HEK293 (cell line): ENCODE data around the gene NUP153.

Source experiments
- CTCF ChIA-PET: fragments of 350-600 bp; formaldehyde crosslinking; extraction: SDS; loops from one replicate; lab custom pipeline; 2021; ENCODE audit warnings: antibody characterized with exemption; lab: Yijun Ruan, JAX
- POLR2A ChIA-PET: fragments of 300-600 bp; formaldehyde crosslinking; extraction: SDS; loops from one replicate; lab custom pipeline; 2020; ENCODE audit warnings: antibody characterized with exemption, inconsistent platforms; lab: Yijun Ruan, JAX
- H3K27ac ChIP-seq: fragments of 200-500 bp; sonication (Bioruptor generic); 2 replicates; pipeline ENCODE4 v1.5.1; 2014; ENCODE audit warnings: low read depth, low read length, control low read depth, inconsistent platforms; ENCODE audit errors: extremely low read depth
- H3K36me3 ChIP-seq, 2 experiments: fragments of 200-500 bp in 1 of 2; sonication (Bioruptor generic) in 1 of 2; 1 replicate in 1 of 2; 2 replicates in 1 of 2; pipeline ENCODE4 v1.5.1; 2014 to 2017; ENCODE audit warnings: inconsistent platforms in 2 of 2, low read length in 2 of 2; ENCODE audit not compliant: control insufficient read depth in 2 of 2, insufficient read depth in 1 of 2
- H3K4me1 ChIP-seq: fragments of 200-500 bp; sonication (Bioruptor generic); 2 replicates; pipeline ENCODE4 v1.5.1; 2014; ENCODE audit warnings: mild to moderate bottlenecking, low read length, inconsistent platforms; ENCODE audit not compliant: control insufficient read depth, insufficient read depth
- H3K4me3 ChIP-seq: 2 replicates; pipeline ENCODE4 v1.5.1; 2011; ENCODE audit warnings: low read depth, mild to moderate bottlenecking, control low read depth, low read length, moderate library complexity
- H3K9me3 ChIP-seq: fragments of 200-500 bp; sonication (Bioruptor generic); 2 replicates; pipeline ENCODE4 v1.5.1; 2014; ENCODE audit warnings: low read depth, low read length, inconsistent platforms; ENCODE audit not compliant: control insufficient read depth, insufficient read depth
- GLIS1 ChIP-seq: fragments of 450-650 bp; formaldehyde crosslinking; IDR thresholded peaks from 2 replicates; pipeline ENCODE4 v1.5.1; 2016; ENCODE audit warnings: missing biosample characterization, missing genetic modification characterization
- OSR2 ChIP-seq: fragments of 450-650 bp; formaldehyde crosslinking; IDR thresholded peaks from 2 replicates; pipeline ENCODE4 v1.5.1; 2016; ENCODE audit warnings: missing biosample characterization, missing genetic modification characterization
- YY1 ChIP-seq: fragments of 450-650 bp; formaldehyde crosslinking; IDR thresholded peaks from 2 replicates; pipeline ENCODE4 v1.5.1; 2018; ENCODE audit warnings: missing biosample characterization, missing genetic modification characterization
- ZBTB48 ChIP-seq: fragments of 450-650 bp; formaldehyde crosslinking; IDR thresholded peaks from 2 replicates; pipeline ENCODE4 v1.5.1; 2016; ENCODE audit warnings: missing biosample characterization, missing genetic modification characterization
- ZBTB7A ChIP-seq: fragments of 450-650 bp; formaldehyde crosslinking; IDR thresholded peaks from 2 replicates; pipeline ENCODE4 v1.5.1; 2016; ENCODE audit warnings: low read depth, missing biosample characterization, missing genetic modification characterization
- ZBTB8A ChIP-seq: fragments of 450-650 bp; formaldehyde crosslinking; IDR thresholded peaks from 2 replicates; pipeline ENCODE4 v1.5.1; 2016; ENCODE audit warnings: missing biosample characterization, missing genetic modification characterization
- ZFP37 ChIP-seq: fragments of 450-650 bp; formaldehyde crosslinking; IDR thresholded peaks from 2 replicates; pipeline ENCODE4 v1.5.1; 2016; ENCODE audit warnings: missing biosample characterization, missing genetic modification characterization
- ZNF157 ChIP-seq: fragments of 450-650 bp; formaldehyde crosslinking; IDR thresholded peaks from 2 replicates; pipeline ENCODE4 v1.5.1; 2016; ENCODE audit warnings: missing biosample characterization, missing genetic modification characterization
- ZNF335 ChIP-seq: fragments of 450-650 bp; formaldehyde crosslinking; conservative IDR thresholded peaks from 2 replicates; pipeline ENCODE4 v1.5.1; 2016; ENCODE audit warnings: missing biosample characterization, missing genetic modification characterization
- ZNF391 ChIP-seq: fragments of 450-650 bp; formaldehyde crosslinking; IDR thresholded peaks from 2 replicates; pipeline ENCODE4 v1.5.1; 2016; ENCODE audit warnings: low read depth, missing biosample characterization, missing genetic modification characterization, borderline replicate concordance
- ZNF549 ChIP-seq: fragments of 450-650 bp; IDR thresholded peaks from 2 replicates; pipeline ENCODE4 v1.5.1; 2018; ENCODE audit warnings: missing biosample characterization, missing genetic modification characterization, mild to moderate bottlenecking, inconsistent platforms, moderate library complexity
- ZNF560 ChIP-seq: fragments of 450-650 bp; formaldehyde crosslinking; IDR thresholded peaks from 2 replicates; pipeline ENCODE4 v1.5.1; 2017; ENCODE audit warnings: missing biosample characterization, missing genetic modification characterization, borderline replicate concordance
- ZNF571 ChIP-seq: fragments of 450-650 bp; formaldehyde crosslinking; IDR thresholded peaks from 2 replicates; pipeline ENCODE4 v1.5.0; 2017; ENCODE audit warnings: missing biosample characterization, missing genetic modification characterization
- ZNF777 ChIP-seq: fragments of 450-650 bp; formaldehyde crosslinking; IDR thresholded peaks from 2 replicates; pipeline ENCODE4 v1.5.1; 2017; ENCODE audit warnings: missing biosample characterization, missing genetic modification characterization, borderline replicate concordance
- ZSCAN30 ChIP-seq: fragments of 450-650 bp; IDR thresholded peaks from 2 replicates; pipeline ENCODE4 v1.5.1; 2018; ENCODE audit warnings: missing biosample characterization, mild to moderate bottlenecking, missing genetic modification characterization, moderate library complexity
- TF ChIP-seq, protein P1 (sequence below): fragments of 450-650 bp; formaldehyde crosslinking; IDR thresholded peaks from 2 replicates; pipeline ENCODE4 v1.5.1; 2017; ENCODE audit warnings: missing biosample characterization, missing genetic modification characterization
- TF ChIP-seq, protein P2 (sequence below): fragments of 450-650 bp; formaldehyde crosslinking; IDR thresholded peaks from 2 replicates; pipeline ENCODE4 v1.5.1; 2016; ENCODE audit warnings: missing biosample characterization, missing genetic modification characterization, low read depth
- TF ChIP-seq, protein P3 (sequence below): fragments of 450-650 bp; formaldehyde crosslinking; conservative IDR thresholded peaks from 2 replicates; pipeline ENCODE4 v1.5.1; 2016; ENCODE audit warnings: low read depth, missing biosample characterization, missing genetic modification characterization
- TF ChIP-seq, protein P4 (sequence below): fragments of 450-650 bp; formaldehyde crosslinking; IDR thresholded peaks from 2 replicates; pipeline ENCODE4 v1.5.1; 2017; ENCODE audit warnings: missing biosample characterization, missing genetic modification characterization

The NUP153 gene

DNA sequence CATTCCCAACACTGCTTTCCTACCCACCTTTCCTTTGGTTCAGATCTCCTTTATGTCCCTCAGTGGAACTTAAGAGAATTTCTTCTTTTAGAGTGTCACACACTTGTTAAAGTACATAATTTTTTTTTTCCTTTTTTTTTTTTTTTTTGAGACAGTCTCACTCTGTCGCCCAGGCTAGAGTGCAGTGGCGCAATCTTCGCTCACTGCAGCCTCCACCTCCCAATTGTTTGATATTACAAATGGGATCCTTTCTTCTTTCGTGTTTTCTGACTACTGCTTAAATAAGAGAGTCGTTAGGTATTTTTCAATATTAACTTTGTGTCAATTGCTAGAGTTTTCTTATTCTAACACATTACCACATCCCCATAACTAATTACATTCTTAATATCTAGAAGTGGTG lies 29.1 kb downstream of the NUP153 start:
- H3K36me3 ChIP-seq, result peaks cover 40 to 56% of the 10 kb centered on the region in 2 experiments

DNA sequence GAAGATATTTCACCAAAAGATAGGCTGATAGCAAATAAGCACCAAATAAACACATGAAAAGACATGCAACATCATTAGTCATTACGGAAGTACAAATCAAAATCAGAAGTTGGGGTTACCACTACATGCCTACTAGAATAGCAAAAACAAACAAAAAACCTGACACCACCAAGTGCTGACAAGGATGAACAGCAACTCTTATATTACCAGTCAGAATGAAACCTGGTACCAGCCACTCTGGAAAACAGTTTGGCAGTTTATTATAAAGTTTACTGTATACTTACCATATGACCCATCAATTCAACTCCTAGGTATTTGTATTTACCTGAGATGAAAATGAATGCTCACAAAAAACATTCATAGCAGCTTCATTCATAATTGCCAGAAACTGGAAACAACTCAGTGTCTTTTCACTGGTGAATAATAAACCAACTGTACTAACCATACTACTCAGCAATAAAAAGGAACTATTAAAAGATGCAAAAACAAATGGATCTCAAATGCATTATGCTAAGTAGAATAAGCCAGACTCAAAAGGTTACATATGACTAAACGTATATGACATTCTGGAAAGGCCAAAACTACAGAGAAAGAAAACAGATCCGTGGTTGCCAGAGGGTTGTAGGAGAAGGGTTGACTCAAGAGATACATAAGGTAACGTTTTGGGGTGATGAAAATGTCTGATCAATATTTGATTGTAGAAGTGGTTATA lies 33.0 kb downstream of the NUP153 start:
- Histone ChIP-seq H3K36me3 (peaks cover 71 to 76% of the 10 kb centered on the region in 2 experiments), H3K4me1 (no peaks in the 10 kb centered on the region)
- TF ChIP-seq ZNF560 (tag by site-specific recombination) (no peak), ZNF549 (no peak), ZNF777 (tag by site-specific recombination) (no peak), OSR2 (tag by site-specific recombination) (no peak), ZNF157 (tag by site-specific recombination) (no peak), ZSCAN30 (tag by site-specific recombination) (no peak), ZNF335 (tag by site-specific recombination) (no peak), ZNF391 (tag by site-specific recombination) (no peak), ZBTB7A (tag by site-specific recombination) (no peak), ZNF571 (tag by site-specific recombination) (no peak), GLIS1 (tag by site-specific recombination) (no peak), ZBTB8A (no peak), ZBTB48 (tag by site-specific recombination) (no peak), ZFP37 (no peak)
- TF ChIP-seq, protein P1, sequence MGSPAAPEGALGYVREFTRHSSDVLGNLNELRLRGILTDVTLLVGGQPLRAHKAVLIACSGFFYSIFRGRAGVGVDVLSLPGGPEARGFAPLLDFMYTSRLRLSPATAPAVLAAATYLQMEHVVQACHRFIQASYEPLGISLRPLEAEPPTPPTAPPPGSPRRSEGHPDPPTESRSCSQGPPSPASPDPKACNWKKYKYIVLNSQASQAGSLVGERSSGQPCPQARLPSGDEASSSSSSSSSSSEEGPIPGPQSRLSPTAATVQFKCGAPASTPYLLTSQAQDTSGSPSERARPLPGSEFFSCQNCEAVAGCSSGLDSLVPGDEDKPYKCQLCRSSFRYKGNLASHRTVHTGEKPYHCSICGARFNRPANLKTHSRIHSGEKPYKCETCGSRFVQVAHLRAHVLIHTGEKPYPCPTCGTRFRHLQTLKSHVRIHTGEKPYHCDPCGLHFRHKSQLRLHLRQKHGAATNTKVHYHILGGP (tag by site-specific recombination), result no peak
- TF ChIP-seq, protein P2, sequence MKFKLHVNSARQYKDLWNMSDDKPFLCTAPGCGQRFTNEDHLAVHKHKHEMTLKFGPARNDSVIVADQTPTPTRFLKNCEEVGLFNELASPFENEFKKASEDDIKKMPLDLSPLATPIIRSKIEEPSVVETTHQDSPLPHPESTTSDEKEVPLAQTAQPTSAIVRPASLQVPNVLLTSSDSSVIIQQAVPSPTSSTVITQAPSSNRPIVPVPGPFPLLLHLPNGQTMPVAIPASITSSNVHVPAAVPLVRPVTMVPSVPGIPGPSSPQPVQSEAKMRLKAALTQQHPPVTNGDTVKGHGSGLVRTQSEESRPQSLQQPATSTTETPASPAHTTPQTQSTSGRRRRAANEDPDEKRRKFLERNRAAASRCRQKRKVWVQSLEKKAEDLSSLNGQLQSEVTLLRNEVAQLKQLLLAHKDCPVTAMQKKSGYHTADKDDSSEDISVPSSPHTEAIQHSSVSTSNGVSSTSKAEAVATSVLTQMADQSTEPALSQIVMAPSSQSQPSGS (tag by site-specific recombination), result no peak
- TF ChIP-seq, protein P3, sequence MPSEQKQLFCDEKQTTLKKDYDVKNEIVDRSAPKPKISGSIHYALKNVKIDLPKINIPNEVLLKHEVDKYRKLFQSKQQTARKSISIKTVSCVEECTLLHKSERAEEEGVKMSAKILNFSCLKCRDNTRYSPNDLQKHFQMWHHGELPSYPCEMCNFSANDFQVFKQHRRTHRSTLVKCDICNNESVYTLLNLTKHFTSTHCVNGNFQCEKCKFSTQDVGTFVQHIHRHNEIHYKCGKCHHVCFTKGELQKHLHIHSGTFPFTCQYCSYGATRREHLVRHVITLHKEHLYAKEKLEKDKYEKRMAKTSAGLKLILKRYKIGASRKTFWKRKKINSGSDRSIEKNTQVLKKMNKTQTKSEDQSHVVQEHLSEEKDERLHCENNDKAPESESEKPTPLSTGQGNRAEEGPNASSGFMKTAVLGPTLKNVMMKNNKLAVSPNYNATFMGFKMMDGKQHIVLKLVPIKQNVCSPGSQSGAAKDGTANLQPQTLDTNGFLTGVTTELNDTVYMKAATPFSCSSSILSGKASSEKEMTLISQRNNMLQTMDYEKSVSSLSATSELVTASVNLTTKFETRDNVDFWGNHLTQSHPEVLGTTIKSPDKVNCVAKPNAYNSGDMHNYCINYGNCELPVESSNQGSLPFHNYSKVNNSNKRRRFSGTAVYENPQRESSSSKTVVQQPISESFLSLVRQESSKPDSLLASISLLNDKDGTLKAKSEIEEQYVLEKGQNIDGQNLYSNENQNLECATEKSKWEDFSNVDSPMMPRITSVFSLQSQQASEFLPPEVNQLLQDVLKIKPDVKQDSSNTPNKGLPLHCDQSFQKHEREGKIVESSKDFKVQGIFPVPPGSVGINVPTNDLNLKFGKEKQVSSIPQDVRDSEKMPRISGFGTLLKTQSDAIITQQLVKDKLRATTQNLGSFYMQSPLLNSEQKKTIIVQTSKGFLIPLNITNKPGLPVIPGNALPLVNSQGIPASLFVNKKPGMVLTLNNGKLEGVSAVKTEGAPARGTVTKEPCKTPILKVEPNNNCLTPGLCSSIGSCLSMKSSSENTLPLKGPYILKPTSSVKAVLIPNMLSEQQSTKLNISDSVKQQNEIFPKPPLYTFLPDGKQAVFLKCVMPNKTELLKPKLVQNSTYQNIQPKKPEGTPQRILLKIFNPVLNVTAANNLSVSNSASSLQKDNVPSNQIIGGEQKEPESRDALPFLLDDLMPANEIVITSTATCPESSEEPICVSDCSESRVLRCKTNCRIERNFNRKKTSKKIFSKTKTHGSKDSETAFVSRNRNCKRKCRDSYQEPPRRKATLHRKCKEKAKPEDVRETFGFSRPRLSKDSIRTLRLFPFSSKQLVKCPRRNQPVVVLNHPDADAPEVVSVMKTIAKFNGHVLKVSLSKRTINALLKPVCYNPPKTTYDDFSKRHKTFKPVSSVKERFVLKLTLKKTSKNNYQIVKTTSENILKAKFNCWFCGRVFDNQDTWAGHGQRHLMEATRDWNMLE (tag by site-specific recombination), result no peak
- TF ChIP-seq, protein P4, sequence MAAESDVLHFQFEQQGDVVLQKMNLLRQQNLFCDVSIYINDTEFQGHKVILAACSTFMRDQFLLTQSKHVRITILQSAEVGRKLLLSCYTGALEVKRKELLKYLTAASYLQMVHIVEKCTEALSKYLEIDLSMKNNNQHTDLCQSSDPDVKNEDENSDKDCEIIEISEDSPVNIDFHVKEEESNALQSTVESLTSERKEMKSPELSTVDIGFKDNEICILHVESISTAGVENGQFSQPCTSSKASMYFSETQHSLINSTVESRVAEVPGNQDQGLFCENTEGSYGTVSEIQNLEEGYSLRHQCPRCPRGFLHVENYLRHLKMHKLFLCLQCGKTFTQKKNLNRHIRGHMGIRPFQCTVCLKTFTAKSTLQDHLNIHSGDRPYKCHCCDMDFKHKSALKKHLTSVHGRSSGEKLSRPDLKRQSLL, result no peak

More for the DNA sequence above, 29.1 kb downstream of the NUP153 start:
- no peaks in the 10 kb centered on the region for H3K4me1 ChIP-seq
- no peaks in the 10 kb centered on the region for H3K9me3 ChIP-seq
- H3K4me3 ChIP-seq, result no peak overlapping the region
- POLR2A ChIA-PET, result no interaction called here
- CTCF ChIA-PET, result interaction anchor here (0.7 kb wide), 1 partner anchor 24 kb away, joined by 4 read pairs; no protein-coding TSS in a partner anchor
- no peak overlapping the region for H3K27ac ChIP-seq
- no peak for TF ChIP-seq YY1 (tag by site-specific recombination)
- TF ChIP-seq, protein P2 (tag by site-specific recombination), result no peak

More for the DNA sequence above, 33.0 kb downstream of the NUP153 start:
- Histone ChIP-seq H3K27ac (no peak overlapping the region), H3K9me3 (no peaks in the 10 kb centered on the region), H3K4me3 (no peak overlapping the region)
- CTCF ChIA-PET, result no interaction called here
- POLR2A ChIA-PET, result no interaction called here
